Adrenal gland (tissue), 5 donors: ENCODE data around the gene KLHL22.

Source experiments
- CTCF ChIP-seq, 6 experiments: fragments of 450-650 bp in 4 of 6; fragments of 200-600 bp in 2 of 6; sonication (generic) in 1 of 6; IDR thresholded peaks; 1 replicate in 5 of 6; 2 replicates in 1 of 6; pipeline versions ENCODE4 v1.5.1 to v1.8.0; 2016 to 2021; ENCODE audit warnings: antibody characterized with exemption in 6 of 6, mild to moderate bottlenecking in 2 of 6, moderate library complexity in 1 of 6
- POLR2A ChIP-seq, 2 donors: fragments of 450-650 bp; IDR thresholded peaks; one replicate each; pipeline ENCODE4 v1.6.1; 2017; ENCODE audit warnings: antibody characterized with exemption in 2 of 2, mild to moderate bottlenecking in 2 of 2, moderate library complexity in 1 of 2
- donor health status: DM: no; HTN: no; CAD: no.

DNA sequence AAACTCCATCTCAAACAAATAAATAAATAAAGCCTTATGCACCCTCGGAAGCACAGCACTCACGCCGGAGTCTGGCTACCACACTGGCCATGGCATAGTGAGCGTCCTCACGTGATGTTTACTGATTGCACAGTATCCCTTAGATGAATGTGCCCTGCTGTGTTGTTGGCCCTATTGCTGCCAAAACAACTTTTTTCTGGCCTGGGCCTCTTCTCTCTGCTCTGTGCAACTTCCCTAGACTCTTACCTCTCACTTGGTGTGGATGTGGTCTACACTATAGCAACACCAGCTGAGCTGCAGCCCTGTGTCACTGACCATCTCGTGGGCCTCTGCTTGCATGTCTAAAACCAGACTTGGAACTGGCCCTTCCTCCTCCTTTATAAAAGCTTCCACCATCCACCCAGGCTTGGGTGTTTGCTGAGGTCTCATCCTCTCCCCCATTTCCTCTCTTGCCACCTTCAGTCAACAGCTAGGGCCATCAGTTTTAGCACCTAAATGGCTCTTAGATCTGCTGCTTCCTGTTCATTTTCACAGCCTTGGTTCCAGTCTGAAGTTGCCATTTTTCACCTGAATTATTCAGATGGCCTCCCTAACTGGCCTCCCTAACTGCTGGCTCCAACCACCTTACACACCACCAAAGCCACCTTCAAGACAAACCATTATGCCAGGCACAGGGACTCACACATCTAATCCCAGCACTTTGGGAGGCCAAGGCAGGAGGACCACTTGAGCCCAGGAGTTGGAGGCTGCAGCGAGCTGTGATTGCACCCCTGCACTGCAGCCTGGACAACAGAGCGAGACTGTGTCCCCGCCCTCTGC, 92.4 kb downstream of the KLHL22 start:
- TF ChIP-seq POLR2A (IDR thresholded peaks at IDR 0.05) (no peak), CTCF (IDR thresholded peaks at IDR 0.05) (no peak)
